Stimulated activated CD4-positive, alpha-beta T cell treated with anti-CD3 and anti-CD28 coated beads, Interleukin-1b, Interleukin-23, amount 100 ng/mL, for 24 hours (primary cell): Measurements from ENCODE around the gene CLEC1B.
"Not testable (repeated sequence)": the region's sequence is repeated elsewhere in the genome, so short reads cannot be mapped to it uniquely, and the experiment has no call there.

Experiments used
- DNase-seq, 4 experiments: peaks; one replicate each; pipeline ENCODE4 v3.0.0-alpha.2; 2020; ENCODE audit warnings: low read depth in 4 of 4, low spot score in 1 of 4

The CLEC1B gene

DNA sequence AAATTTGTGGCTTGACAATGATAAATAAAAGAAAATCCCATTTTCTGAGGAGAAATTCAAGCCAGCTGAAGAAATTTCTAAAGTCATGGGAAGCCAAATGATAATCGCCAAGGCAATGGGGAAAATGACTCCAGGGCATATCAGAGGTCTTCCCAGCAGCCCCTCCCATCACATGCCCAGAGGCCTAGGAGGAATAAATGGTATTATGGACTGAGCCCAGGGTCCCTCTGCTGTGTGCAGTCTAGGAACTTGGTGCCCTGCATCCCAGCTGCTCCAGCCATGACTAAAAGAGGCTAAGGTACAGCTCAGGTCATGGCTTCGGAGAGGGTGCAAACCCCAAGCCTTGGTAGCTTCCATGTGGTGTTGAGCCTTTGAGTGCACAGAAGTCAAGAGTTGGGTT is 23.3 kb downstream of the CLEC1B start:
- no peak for DNase-seq

GRCh38 chr12:9974731-9975130 is 24.2 kb downstream of the CLEC1B start:
- not testable (repeated sequence) for DNase-seq

DNA sequence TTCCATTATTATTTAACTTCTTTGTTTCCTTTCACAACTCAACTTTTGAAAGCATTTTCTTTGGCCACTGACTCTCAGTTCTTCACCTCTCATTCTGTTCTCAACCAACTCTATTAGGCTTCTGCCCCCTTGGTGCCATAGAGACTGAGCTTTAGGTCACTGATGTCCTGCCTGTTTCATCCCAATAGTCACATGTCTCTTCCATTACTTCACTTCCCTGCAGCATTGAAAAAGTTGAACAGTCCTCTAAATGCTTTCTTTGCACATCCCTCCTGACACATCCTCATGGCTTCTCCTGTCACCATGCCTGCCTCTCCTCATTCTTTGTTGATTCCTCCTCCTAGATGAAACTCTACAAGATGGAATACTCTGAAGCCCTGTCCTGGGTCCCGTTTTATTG is 25.0 kb downstream of the CLEC1B start:
- DNase-seq = no peak

- DNase-seq = no peak
These were observed 27.7 kb downstream of the CLEC1B start, which contains the start of gene CLEC12A for GRCh38 chr12:9971181-9971580. TSS of gene CLEC12A (plus strand) at chr12:9971409. CDS start at chr12:9971597, 188 bp downstream.

GRCh38 chr12:9969673-9970072 is 29.2 kb downstream of the CLEC1B start:
- no peak for DNase-seq

GRCh38 chr12:9961901-9962300 is 37.0 kb downstream of the CLEC1B start:
- DNase-seq = no peak

GRCh38 chr12:9961106-9961505 is 37.8 kb downstream of the CLEC1B start:
- DNase-seq = no peak

DNA sequence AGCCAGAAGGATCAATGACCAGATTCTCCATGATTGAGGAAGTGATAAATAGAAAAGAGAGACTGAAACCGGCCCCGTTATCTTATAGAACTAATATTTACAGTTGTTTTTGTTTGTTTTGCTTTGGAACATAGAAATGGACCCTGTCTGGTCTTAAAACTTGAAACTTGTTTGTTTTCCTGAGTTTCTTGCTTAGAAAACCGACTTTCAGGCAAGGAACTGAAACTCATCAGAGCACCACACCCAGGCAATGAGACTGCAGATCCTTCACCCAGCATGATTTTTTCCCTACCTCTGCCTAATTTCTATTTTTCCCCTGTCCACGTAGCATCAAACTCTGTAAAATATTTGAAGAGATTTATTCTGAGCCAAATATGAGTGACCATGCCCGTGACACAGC is 38.3 kb downstream of the CLEC1B start:
- DNase-seq = no peak

GRCh38 chr12:9957834-9958233 is 41.1 kb downstream of the CLEC1B start:
- DNase-seq = no peak

DNA sequence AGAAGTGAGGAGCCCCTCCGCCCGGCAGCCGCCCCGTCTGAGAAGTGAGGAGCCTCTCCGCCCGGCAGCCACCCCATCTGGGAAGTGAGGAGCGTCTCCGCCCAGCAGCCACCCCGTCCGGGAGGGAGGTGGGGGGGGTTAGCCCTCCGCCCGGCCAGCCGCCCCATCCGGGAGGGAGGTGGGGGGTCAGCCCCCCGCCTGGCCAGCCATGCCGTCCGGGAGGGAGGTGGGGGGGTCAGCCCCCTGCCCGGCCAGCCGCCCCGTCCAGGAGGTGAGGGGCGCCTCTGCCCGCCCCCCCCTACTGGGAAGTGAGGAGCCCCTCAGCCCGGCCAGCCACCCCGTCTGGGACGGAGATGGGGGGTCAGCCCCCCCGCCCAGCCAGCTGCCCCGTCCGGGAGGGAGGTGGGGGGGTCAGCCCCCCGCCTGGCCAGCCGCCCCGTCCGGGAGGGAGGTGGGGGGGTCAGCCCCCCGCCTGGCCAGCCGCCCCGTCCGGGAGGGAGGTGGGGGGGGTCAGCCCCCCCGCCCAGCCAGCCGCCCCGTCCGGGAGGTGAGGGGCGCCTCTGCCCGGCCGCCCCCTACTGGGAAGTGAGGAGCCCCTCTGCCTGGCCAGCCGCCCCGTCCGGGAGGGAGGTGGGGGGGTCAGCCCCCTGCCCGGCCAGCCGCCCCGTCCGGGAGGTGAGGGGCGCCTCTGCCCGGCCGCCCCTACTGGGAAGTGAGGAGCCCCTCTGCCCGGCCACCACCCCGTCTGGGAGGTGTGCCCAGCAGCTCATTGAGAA is 45.8 kb downstream of the CLEC1B start:
- DNase-seq = not testable (repeated sequence)

GRCh38 chr12:9951026-9951675 is 47.8 kb downstream of the CLEC1B start:
- peak in 1 of 4 experiments; percentile 7 for DNase-seq

GRCh38 chr12:9948606-9949296 is 50.2 kb downstream of the CLEC1B start:
- no peak for DNase-seq

GRCh38 chr12:9947674-9948073 is 51.2 kb downstream of the CLEC1B start:
- no peak for DNase-seq

DNA sequence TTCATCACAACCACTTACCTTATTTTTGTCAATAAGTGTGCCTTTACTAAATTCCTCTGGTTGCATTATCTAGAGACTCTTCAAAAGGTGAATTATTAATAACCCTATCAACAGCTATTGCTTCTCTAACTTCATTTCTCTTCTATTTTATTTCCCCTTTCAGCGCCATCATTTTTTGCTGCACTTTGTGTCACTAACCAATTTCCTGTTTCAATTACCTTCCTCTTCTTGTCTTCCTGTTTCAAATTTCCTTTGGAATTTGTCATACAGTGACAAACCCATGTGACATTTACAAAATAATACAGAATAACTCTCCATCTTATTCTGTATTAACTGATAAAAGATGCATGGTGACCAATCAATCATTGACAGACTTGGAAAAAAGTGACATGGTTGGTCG is 54.5 kb downstream of the CLEC1B start:
- no peak for DNase-seq

DNA sequence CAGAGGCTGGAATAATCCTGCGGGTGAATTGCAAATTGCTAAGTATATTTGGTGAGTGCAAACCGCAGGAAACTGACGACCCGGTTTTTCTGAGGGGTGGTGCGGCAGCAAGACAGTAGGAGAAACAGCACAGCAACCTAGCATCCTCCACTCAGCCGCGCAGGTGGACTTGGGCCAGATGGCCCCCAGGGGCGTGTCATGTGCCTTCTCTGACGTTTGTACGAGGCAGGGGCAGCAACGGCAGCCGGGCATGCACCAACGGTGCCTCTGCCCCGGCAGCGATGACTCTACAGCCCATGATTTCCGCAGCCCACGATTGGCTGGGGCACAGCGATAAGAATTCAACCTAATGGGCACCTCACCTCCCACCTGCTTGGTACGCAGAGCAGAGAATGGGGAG is 55.7 kb downstream of the CLEC1B start:
- no peak for DNase-seq
